Right cardiac atrium (tissue), 5 donors: Measurements from ENCODE around the gene MAPKAP1. TPM values are rescaled to one million over a fixed set of nuclear protein-coding genes. Genes with fewer than 3 reads are reported as not detected.
A peak's percentile ranks its signal among the peaks of the same experiment; 100 is the strongest.

Source experiments
- ATAC-seq, 2 donors: fragments of 200-7000 bp; cut with Tn5 transposase; one replicate each; pipeline versions ENCODE4 v1.8.0 to v1.9.1; 2020; ENCODE audit warnings: moderate library complexity in 2 of 2, mild to moderate bottlenecking in 1 of 2
- DNase-seq, 3 donors: peaks; one replicate each; pipeline ENCODE4 v3.0.0-alpha.2; 2020
- H3K27ac ChIP-seq: one replicate; pipeline ENCODE4 v1.5.1; 2013; ENCODE audit warnings: mild to moderate bottlenecking, low read length, control low read depth, moderate library complexity
- H3K27me3 ChIP-seq: one replicate; pipeline ENCODE4 v1.6.1; 2013; ENCODE audit not compliant: control insufficient read depth, insufficient read depth
- H3K4me1 ChIP-seq: one replicate; pipeline ENCODE4 v1.6.1; 2013; ENCODE audit warnings: low read length; ENCODE audit not compliant: control insufficient read depth, insufficient read depth
- H3K4me3 ChIP-seq: one replicate; pipeline ENCODE4 v1.5.1; 2013; ENCODE audit warnings: low read length, control low read depth
- H3K9me3 ChIP-seq: one replicate; pipeline ENCODE4 v1.6.1; 2013; ENCODE audit warnings: low read length; ENCODE audit not compliant: control insufficient read depth
- WGBS: extraction: QIAGEN DNeasy Blood & Tissue Kit; methylation state at CpG from one replicate; pipeline ENCODE4 v1.1.7; 2013; 5-methylcytosine and 5-hydroxymethylcytosine counted together
- intact Hi-C, 4 donors: fragments of 100-400 bp; cut with DNase I; formaldehyde crosslinking; loops; one replicate each; pipeline versions ENCODE4 v1.11.0 to v1.14.0; 2022 to 2023
- polyA plus RNA-seq: library from polyadenylated mRNA; stranded (reverse); fragments of 200-250 nt; gene quantifications from one replicate; pipeline ENCODE4 v1.2.3, GENCODE V29; 2013
- total RNA-seq, 4 donors: library from RNA; stranded (reverse); fragmentation: NEBNext Ultra II Directional; extraction: Animal tissue kit (Norgen Biotek cat#: 25700); gene quantifications; one replicate each; pipeline ENCODE4 v1.2.1, GENCODE V29; 2021
- donor health status: healthy with polysubstance abuse.
- donor health status: DM: no; HTN: yes; CAD: no.
- donor health status: DM: no; HTN: no; CAD: no.
- donor health status: DM: no; HTN: yes; CAD: no; lungs with severe emphysema.
- donor health status: DM: yes; HTN: yes; CAD: no.

MAPKAP1 gene
- total and polyA plus RNA-seq, 5 donors: 97.1 to 116 (median 108) TPM

- intact Hi-C loops: no loop called here
- DNase-seq (no peak), ATAC-seq (peak; percentile 74 to 75)
- H3K4me1 ChIP-seq: peaks cover 1% of the 10 kb centered on the region
- no peaks in the 10 kb centered on the region for H3K9me3 ChIP-seq
- WGBS: 45% methylated on average over 3 of the region's 3 CpGs
- H3K4me3 ChIP-seq: no peak overlapping the region
- H3K27me3 ChIP-seq: no peaks in the 10 kb centered on the region
- H3K27ac ChIP-seq: no peak overlapping the region
These were observed 31.7 kb downstream of the MAPKAP1 start for GRCh38 chr9:125674981-125675973.

- no peaks in the 10 kb centered on the region for H3K27me3 ChIP-seq
- H3K9me3 ChIP-seq: no peaks in the 10 kb centered on the region
- intact Hi-C loops: no loop called here
- peaks cover 1% of the 10 kb centered on the region for H3K4me1 ChIP-seq
- WGBS: 95% methylated on average over 3 of the region's 3 CpGs
- H3K4me3 ChIP-seq: no peak overlapping the region
- no peak overlapping the region for H3K27ac ChIP-seq
- no peak for ATAC-seq
- no peak for DNase-seq
These were observed 34.1 kb downstream of the MAPKAP1 start for GRCh38 chr9:125672876-125673275.

GRCh38 chr9:125663127-125663526 lies 43.9 kb downstream of the MAPKAP1 start:
- H3K27ac ChIP-seq: no peak overlapping the region
- H3K27me3 ChIP-seq: no peaks in the 10 kb centered on the region
- H3K9me3 ChIP-seq: no peaks in the 10 kb centered on the region
- ATAC-seq: peak in 1 of 2 donors; percentile 47
- WGBS: 44% methylated on average over 3 of the region's 3 CpGs
- H3K4me1 ChIP-seq: no peaks in the 10 kb centered on the region
- H3K4me3 ChIP-seq: no peak overlapping the region
- intact Hi-C loops: no loop called here
- no peak for DNase-seq

DNA sequence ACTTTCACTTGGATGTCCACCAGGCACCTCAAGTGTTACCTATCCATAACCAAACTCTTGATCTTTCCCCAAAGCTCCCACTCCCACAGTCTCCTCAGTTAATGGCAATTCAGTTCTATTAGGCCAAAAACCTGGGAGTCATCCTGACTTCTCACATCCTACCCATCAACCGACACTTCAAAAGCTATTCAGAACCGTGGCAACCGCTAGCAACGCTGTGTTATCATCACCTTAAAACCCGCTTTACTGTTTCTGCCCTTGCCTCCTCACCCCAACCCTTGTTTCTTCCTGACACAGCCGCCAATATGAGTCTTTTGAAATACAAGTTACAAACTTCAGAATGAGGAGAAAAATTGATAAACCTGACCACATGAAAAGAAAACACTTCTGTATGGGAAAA lies 46.5 kb downstream of the MAPKAP1 start:
- Histone ChIP-seq H3K27me3 (no peaks in the 10 kb centered on the region), H3K9me3 (no peaks in the 10 kb centered on the region), H3K27ac (no peak overlapping the region), H3K4me3 (no peak overlapping the region), H3K4me1 (no peaks in the 10 kb centered on the region)
- DNase-seq: no peak
- WGBS: 91% methylated on average over 6 of the region's 6 CpGs
- ATAC-seq: no peak
- intact Hi-C loops: no loop called here

DNA sequence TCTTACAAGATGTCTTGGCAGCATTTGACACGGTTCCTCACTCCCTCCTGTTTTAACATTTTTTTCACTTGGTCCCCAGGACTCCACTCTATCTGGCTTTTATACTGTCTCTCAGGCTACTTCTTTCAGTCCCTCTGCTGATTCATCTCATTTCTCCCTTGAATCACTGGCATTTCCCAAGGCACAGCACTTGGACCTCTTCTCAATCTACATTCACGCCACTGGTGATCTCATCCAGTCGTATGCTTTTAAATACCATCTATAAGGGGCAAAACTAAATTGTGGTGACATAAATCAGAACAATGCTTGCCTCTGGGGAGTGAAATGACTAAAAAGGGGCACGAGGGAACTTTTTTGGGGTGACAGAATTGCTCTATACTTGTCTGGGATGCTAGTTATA lies 47.1 kb downstream of the MAPKAP1 start:
- no peak for ATAC-seq
- intact Hi-C loops: no loop called here

GRCh38 chr9:125659201-125659840 lies 47.7 kb downstream of the MAPKAP1 start:
- 76% methylated on average over 2 of the region's 2 CpGs for WGBS
- Histone ChIP-seq H3K4me1 (no peaks in the 10 kb centered on the region), H3K4me3 (no peak overlapping the region), H3K9me3 (no peaks in the 10 kb centered on the region), H3K27me3 (no peaks in the 10 kb centered on the region), H3K27ac (no peak overlapping the region)
- DNase-seq (no peak), ATAC-seq (no peak)
- intact Hi-C loops: no loop called here

More for the DNA sequence above, 47.1 kb downstream of the MAPKAP1 start:
- DNase-seq: no peak
- Histone ChIP-seq H3K4me1 (no peaks in the 10 kb centered on the region), H3K27me3 (no peaks in the 10 kb centered on the region), H3K27ac (no peak overlapping the region), H3K4me3 (no peak overlapping the region), H3K9me3 (no peaks in the 10 kb centered on the region)
- WGBS: 64% methylated on average over 4 of the region's 4 CpGs

GRCh38 chr9:125656560-125656959 lies 50.4 kb downstream of the MAPKAP1 start:
- Histone ChIP-seq H3K27me3 (no peaks in the 10 kb centered on the region), H3K4me3 (no peak overlapping the region), H3K27ac (no peak overlapping the region), H3K4me1 (no peaks in the 10 kb centered on the region), H3K9me3 (no peaks in the 10 kb centered on the region)
- WGBS: 95% methylated on average over 3 of the region's 3 CpGs
- intact Hi-C loops: no loop called here
- DNase-seq (no peak), ATAC-seq (no peak)

- H3K4me1 ChIP-seq: no peaks in the 10 kb centered on the region
- intact Hi-C loops: no loop called here
- WGBS: 81% methylated on average over 5 of the region's 5 CpGs
- H3K9me3 ChIP-seq: no peaks in the 10 kb centered on the region
- DNase-seq (no peak), ATAC-seq (no peak)
- H3K4me3 ChIP-seq: no peak overlapping the region
- H3K27ac ChIP-seq: no peak overlapping the region
- H3K27me3 ChIP-seq: no peaks in the 10 kb centered on the region
These were observed 51.2 kb downstream of the MAPKAP1 start for GRCh38 chr9:125655691-125656410.

- ATAC-seq (no peak), DNase-seq (no peak)
- 93% methylated on average over 4 of the region's 4 CpGs for WGBS
- Histone ChIP-seq H3K4me3 (no peak overlapping the region), H3K9me3 (no peaks in the 10 kb centered on the region), H3K27me3 (no peaks in the 10 kb centered on the region), H3K4me1 (no peaks in the 10 kb centered on the region), H3K27ac (no peak overlapping the region)
- intact Hi-C loops: no loop called here
These were observed 51.9 kb downstream of the MAPKAP1 start for GRCh38 chr9:125655066-125655633.

DNA sequence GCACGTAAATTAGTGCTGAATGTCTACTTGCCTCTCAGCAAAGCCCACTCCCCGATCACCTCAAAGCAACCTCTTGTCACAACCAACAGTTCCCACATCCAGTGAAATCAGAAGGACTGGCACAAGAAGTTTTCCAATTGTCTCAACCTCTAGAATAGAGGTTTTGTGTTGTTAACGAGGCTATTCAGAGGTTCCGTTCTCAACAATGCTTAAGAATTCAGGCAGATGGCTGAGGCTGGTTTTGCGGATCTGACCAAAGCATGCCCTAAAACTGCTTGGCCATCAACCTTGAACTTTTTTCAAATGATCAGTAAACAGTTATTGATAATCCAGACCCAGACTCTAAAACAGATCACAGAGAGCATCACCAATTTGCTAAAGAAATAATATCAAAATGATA lies 52.9 kb downstream of the MAPKAP1 start:
- WGBS: 77% methylated on average over 5 of the region's 5 CpGs
- Histone ChIP-seq H3K27ac (no peak overlapping the region), H3K27me3 (no peaks in the 10 kb centered on the region), H3K4me1 (no peaks in the 10 kb centered on the region), H3K4me3 (no peak overlapping the region), H3K9me3 (no peaks in the 10 kb centered on the region)
- DNase-seq: no peak
- intact Hi-C loops: no loop called here
- ATAC-seq: no peak
